GM06990 (cell line): Measurements from ENCODE around the gene SPINK1.

ENCODE experiments used
- DNase-seq: peaks from one replicate; pipeline ENCODE4 v3.0.0-alpha.2; 2011; ENCODE audit not compliant: insufficient read length; ENCODE audit errors: extremely low read depth
- H3K27me3 ChIP-seq: replicated peaks from 2 replicates; pipeline ENCODE4 v1.6.0; 2011; ENCODE audit warnings: low read length; ENCODE audit not compliant: control insufficient read depth, insufficient read depth
- H3K36me3 ChIP-seq: 2 replicates; pipeline ENCODE4 v1.5.1; 2011; ENCODE audit warnings: low read length; ENCODE audit not compliant: control insufficient read depth, insufficient read depth
- H3K4me3 ChIP-seq: replicated peaks from 2 replicates; pipeline ENCODE4 v1.5.1; 2011; ENCODE audit warnings: low read depth, mild to moderate bottlenecking, control low read depth, low read length
- CTCF ChIP-seq: IDR thresholded peaks from 2 replicates; pipeline ENCODE4 v1.5.1; 2011; ENCODE audit warnings: low read length, control low read depth, mild to moderate bottlenecking, inconsistent platforms; ENCODE audit not compliant: insufficient read depth, poor library complexity, severe bottlenecking

Gene SPINK1

GRCh38 chr5:147855774-147856069, 24.3 kb upstream of the SPINK1 start:
- DNase-seq, result no peak
- H3K27me3 ChIP-seq, result no peaks in the 10 kb centered on the region
- no peak for TF ChIP-seq CTCF

DNA sequence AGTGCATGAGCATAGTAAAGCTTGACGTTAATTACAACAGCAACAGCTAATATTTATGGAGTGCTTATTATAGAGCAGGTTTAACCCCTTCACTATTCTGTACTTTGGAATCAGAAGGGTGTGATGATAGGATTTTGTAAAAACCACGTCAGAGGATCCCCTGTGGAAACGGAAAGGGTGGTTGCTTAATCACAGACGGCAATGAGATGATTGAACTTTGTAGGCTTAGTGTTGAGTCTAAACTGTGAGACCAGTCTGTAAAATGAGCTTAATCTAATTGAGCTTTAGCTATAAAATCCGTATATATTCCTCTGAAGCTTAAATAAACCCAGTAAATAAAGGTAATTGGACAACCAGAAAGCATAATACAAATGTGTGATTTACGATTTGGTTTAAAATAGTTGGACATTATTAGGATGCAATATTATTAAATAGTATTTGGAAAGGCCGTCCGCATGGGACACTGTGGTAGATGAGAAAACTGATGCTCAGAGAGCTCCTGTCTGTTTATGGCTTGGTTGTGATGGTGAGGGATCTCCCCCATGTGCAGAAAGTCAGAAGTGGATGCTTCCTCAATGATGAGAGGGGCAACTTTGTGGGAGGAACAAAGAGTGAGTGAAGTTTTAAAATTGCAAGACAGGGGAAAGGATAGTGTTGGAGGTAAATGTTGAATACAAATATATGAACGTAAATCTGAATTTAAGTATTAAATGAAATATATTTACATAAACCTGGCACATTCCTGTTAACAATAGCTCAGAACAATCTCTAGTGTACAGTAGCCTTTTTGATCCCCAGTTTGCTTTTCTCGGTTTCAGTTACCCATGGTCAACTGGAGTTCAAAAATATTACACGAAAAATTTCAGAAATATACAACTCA, 23.7 kb upstream of the SPINK1 start:
- no peak for DNase-seq
- no peak overlapping the region for H3K4me3 ChIP-seq
- no peak for TF ChIP-seq CTCF
- no peaks in the 10 kb centered on the region for H3K27me3 ChIP-seq
- H3K36me3 ChIP-seq, result no peaks in the 10 kb centered on the region

More at GRCh38 chr5:147855774-147856069, 24.3 kb upstream of the SPINK1 start:
- H3K36me3 ChIP-seq, result no peaks in the 10 kb centered on the region
- no peak overlapping the region for H3K4me3 ChIP-seq

GRCh38 chr5:147854331-147854730, 22.9 kb upstream of the SPINK1 start:
- no peaks in the 10 kb centered on the region for H3K27me3 ChIP-seq
- DNase-seq, result no peak
- no peaks in the 10 kb centered on the region for H3K36me3 ChIP-seq

GRCh38 chr5:147853372-147853987, 22.0 kb upstream of the SPINK1 start:
- Histone ChIP-seq H3K36me3 (no peaks in the 10 kb centered on the region), H3K27me3 (no peaks in the 10 kb centered on the region), H3K4me3 (no peak overlapping the region)
- DNase-seq, result no peak
- no peak for TF ChIP-seq CTCF

More at GRCh38 chr5:147854331-147854730, 22.9 kb upstream of the SPINK1 start:
- H3K4me3 ChIP-seq, result no peak overlapping the region
- TF ChIP-seq CTCF, result no peak

- Histone ChIP-seq H3K36me3 (no peaks in the 10 kb centered on the region), H3K27me3 (no peaks in the 10 kb centered on the region), H3K4me3 (no peak overlapping the region)
- no peak for TF ChIP-seq CTCF
- DNase-seq, result no peak
Observed at GRCh38 chr5:147852365-147852764, 20.9 kb upstream of the SPINK1 start.
